CD4-positive, alpha-beta T cell treated with Interleukin-6 for 4 hours (primary cell): ENCODE data around the gene ASRGL1.
"Not testable (repeated sequence)": the region's sequence is repeated elsewhere in the genome, so short reads cannot be mapped to it uniquely, and the experiment has no call there.

ENCODE experiments used
- DNase-seq: peaks from one replicate; pipeline ENCODE4 v3.0.0-alpha.2; 2020; ENCODE audit warnings: mixed read lengths

ASRGL1 gene

DNA sequence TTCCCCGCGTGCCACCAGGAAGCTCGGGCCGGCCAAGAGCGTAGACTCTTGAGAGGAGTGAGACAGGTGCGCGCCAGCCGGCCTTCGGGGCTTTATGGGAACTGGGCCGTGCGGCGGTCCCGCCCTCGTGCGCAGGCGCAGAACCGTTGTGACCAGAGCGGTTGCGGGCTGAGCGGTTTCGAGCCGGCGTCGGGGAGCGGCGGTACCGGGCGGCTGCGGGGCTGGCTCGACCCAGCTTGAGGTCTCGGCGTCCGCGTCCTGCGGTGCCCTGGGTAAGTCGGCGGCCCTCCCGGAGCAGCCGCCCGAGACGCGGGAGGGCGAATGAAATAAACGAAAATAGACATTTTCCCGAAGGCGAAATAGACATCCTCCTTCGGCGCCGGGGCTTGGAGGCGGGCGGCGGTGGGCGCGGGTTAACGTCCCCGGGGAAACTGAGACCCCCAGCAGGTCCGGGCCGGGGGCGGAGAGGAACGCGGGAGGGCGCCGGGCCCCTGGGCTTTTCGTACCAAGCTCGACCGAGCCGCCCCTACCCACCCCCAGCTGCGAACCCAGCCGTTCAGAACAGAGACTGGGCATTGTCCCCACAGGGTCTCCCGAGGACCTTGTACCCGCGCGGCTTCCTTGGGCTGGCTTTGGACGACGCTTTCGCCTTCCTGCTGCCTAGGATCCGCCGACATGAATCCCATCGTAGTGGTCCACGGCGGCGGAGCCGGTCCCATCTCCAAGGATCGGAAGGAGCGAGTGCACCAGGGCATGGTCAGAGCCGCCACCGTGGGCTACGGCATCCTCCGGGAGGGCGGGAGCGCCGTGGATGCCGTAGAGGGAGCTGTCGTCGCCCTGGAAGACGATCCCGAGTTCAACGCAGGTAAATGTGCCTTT, at the start of gene ASRGL1:
Gene ASRGL1 (plus strand): TSS at position 146 of the 879 bp plus-strand sequence. CDS start 530 bp downstream, at position 676.
- DNase-seq, result peak; percentile 83

- DNase-seq, result no peak
Observed at GRCh38 chr11:62295504-62295903, 41.7 kb upstream of the ASRGL1 start.

GRCh38 chr11:62298975-62299374, 38.3 kb upstream of the ASRGL1 start, which contains the start of gene SCGB1D4:
Gene SCGB1D4 (minus strand): TSS chr11:62299075. CDS start chr11:62299010, 65 bp downstream.
- no peak for DNase-seq

DNA sequence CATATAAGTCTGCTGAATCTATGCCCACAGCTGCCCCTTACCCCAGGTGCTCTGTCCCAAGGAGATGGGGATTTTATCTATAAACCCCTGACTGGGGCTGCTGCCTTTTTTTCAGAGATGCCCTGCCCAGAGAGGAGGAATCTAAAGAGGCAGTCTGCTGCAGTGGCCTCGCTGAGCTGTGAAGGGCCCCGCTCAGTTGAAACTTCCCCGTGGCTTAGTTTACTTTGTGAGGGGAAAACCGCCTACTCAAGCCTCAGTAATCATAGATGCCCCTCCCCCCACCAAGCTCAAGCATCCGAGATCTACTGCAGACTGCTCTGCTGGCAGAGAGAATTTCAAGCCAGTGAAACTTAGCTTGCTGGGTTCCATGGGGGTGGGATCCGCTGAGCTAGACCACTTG, 31.0 kb upstream of the ASRGL1 start:
- DNase-seq, result no peak

GRCh38 chr11:62307950-62308349, 29.3 kb upstream of the ASRGL1 start:
- DNase-seq, result no peak

- no peak for DNase-seq
Observed at GRCh38 chr11:62309991-62310390, 27.3 kb upstream of the ASRGL1 start.

DNA sequence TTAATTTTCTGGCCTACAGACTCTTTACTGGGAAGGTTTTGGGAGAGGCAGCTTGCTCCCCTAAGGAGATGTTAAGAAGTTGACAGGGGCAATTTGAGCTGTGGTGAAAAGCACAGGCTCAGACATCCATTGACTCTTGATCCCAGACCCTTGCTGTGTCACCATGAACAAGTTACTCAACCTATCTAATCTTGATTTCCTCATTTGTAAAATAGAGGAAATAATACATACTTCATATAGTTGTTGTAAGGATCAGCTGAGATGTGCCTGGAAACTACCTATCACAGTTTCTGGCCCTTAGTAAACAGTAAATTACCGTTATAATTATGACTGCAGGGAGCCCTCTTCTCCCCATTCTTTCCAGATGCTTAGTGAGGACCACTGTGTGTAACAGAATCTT, 21.8 kb upstream of the ASRGL1 start:
- DNase-seq, result no peak

GRCh38 chr11:62322524-62322923, 14.7 kb upstream of the ASRGL1 start:
- DNase-seq, result no peak

DNA sequence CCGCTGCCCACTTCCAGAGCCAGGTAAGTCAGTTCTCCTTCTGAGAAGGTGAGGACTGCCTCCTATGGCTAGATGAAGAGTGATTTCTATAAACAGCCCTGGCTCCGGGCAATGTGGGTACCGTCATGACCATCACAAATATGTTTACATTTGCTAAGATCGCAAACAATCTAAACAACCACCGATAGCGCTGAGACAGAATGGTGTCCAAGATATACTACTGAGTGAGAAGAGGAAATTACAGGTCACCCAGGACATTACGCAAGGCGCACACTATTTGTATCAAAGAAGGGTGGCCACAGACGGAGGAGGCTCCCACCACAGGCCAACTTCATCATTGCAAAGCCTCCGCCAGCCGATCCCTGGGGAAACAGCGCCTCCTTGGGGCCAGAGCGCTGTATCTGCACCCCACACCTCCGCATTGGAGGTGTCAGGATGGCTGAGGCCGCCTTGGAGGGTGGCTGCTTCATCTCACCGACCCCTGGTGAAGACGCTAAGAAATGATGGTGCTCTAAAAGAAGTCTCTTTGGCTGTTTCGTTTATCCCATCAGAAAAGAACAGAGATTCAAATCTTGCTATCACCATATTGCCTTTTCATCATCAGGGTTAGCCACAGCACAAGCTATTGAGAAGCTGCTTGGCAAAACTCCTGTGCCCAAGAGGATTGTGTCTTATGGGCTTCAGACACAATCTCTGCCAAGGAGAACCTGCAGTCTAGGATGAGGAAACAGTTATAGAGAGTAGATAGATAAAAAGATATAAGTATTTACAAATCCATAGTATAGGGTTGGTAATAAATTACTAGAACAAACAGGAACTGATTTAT, 12.3 kb upstream of the ASRGL1 start:
- DNase-seq, result peak; percentile 59

DNA sequence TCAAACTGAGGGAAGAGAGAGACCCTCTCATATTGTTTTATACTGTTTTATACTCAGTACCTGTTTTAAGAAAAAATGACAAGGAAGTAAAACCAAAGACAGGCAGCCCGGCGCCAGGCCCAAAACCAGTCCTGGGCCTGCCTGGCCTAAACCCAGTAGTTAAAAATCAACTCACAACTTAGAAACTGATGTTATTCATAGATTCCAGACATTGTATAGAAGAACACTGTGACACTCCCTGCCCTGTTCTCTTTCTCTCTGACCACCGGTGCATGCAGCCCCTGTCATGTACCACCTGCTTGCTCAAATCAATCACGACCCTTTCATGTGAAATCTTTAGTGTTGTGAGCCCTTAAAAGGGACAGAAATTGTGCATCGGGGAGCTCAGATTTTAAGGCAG, 11.5 kb upstream of the ASRGL1 start:
- not testable (repeated sequence) for DNase-seq

DNA sequence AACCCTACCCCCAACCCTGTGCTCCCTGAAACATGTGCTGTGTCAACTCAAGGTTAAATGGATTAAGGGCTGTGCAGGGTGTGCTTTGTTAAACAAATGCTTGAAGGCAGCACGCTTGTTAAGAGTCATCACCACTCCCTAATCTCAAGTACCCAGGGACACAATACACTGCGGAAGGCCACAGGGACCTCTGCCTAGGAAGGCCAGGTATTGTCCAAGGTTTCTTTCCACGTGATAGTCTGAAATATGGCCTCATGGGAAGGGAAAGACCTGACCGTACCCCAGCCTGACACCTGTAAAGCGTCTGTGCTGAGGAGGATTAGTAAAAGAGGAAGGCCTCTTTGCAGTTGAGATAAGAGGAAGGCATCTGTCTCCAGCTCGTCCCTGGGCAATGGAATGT, 10.5 kb upstream of the ASRGL1 start:
- not testable (repeated sequence) for DNase-seq

GRCh38 chr11:62327541-62327940, 9.7 kb upstream of the ASRGL1 start:
- DNase-seq, result not testable (repeated sequence)

- not testable (repeated sequence) for DNase-seq
Observed at GRCh38 chr11:62331264-62331663, 6.0 kb upstream of the ASRGL1 start.

- no peak for DNase-seq
Observed at GRCh38 chr11:62333768-62334167, 3.5 kb upstream of the ASRGL1 start.

DNA sequence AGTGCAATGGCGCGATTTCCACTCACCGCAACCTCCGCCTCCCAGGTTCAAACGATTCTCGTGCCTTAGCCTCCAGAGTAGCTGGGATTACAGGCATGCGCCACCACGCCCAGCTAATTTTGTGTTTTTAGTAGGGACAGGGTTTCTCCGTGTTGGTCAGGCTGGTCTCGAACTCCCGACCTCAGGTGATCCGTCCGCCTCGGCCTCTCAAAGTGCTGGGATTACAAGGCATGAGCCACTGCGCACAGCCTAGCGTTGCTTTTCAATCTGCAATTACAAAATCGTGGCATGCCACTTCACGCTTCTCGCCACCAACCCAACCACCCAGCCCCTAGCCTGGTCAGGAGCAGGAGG, 322 bp upstream of the ASRGL1 start:
- DNase-seq, result not testable (repeated sequence)

DNA sequence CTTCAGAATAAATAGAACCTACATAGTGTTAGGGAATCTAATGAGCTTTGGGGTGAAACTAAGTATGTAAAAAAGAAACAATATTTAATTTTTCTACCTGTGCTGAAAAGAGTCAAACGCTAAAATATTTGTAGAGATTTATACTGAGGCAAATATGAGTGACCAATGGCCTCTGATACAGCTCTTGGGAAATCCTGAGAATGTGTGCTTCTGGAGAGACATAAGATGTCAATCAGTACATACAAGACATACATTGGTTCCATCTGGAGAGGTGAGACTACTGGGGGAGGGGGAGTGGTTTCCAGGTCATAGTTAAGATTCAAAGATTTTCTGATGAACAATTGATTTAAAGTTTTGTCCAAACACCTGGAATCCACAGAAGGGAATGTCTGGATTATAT, 970 bp downstream of the ASRGL1 start:
- DNase-seq, result no peak

DNA sequence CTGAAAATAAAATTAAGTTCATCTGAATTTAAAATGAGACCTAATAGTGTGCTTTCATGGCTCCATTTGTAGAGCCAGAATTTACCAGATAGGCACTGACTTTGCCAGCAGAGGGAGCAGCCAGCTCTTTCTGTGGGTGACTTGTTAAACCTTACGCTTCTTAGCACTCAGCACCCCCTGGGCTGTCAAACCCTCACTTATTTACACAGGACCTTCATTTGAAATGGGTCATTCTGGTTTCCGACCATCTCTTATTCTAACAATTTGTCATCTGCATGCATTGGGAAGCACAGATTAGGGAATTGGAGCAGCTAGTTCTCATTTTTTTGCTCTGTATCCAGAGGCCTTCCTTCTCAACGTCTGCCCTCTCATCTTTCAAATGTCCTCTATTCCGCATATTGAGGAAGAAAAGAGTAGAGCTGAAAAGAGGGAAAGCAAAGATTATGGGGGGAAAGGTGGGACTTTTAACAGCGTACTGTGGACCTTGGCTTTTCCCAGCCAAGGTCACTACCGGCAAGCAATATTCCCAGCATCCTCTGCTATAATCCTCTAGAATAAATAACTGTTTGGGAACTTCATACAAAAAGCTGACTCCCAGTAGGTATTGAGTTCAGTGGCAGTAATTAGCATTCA, 3.1 kb downstream of the ASRGL1 start:
- DNase-seq, result peak; percentile 65

DNA sequence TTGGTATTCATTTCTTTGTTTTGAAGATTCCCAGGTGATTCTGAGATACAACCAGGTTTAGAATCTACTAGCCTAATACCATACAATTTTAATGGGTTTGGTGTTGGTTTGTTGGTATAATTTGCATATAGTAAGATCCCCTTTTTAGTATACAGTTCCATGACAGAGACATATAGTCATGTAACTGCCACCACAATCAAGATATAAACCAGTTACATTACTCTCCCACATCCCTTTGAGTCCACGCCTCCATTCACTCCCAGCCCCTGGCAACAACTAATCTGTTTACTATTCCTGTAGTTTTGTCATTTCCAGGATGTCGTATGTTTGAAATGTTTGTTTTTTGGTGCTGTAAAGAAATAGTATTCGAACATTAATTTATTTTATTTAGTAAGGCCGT, 4.3 kb downstream of the ASRGL1 start:
- DNase-seq, result no peak

- not testable (repeated sequence) for DNase-seq
Observed at GRCh38 chr11:62343646-62344190, 6.5 kb downstream of the ASRGL1 start.

DNA sequence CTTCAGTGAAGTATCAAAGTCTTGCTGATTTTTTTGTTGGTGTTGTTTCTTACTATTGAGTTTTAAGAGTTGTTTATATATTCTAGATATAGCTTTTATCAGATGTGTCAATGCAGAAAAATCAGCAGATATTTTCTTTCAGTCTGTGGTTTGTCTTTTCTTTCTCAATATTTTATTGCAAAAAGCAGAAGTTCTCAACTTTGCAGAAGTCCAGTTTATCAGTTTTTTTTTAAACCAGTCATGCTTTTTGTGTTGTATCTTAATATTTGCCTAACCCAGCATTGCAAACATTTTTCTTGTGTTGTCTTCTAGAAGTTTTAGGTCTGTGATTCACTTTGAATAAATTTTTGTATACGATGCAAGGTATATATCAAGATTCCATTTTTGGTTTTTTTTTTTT, 7.0 kb downstream of the ASRGL1 start:
- DNase-seq, result no peak

DNA sequence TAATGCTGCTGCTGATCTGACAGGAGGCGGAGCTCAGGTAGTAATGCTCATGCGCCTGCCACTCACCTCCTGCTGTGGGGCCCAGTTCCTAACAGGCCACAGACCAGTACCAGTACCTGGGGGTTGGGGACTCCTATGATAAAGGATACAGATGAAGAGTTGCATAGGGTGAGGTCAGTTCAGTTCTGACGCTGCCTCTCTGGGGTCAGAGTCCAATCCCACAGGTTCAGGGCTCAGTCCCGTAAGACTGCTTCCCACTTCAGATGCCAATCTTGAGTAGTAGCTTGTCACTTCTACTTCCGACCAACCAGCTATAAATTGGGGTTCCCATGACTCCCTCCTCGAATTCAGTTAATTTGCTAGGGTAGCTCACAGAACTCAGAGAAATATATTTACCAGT, 8.6 kb downstream of the ASRGL1 start:
- no peak for DNase-seq

- DNase-seq, result no peak
Observed at GRCh38 chr11:62352355-62353336, 15.4 kb downstream of the ASRGL1 start.
